B cell (primary cell): ENCODE results near the gene ANOS1.

Experiments used
- CTCF ChIP-seq: fragments of 200-600 bp; IDR thresholded peaks from one replicate; pipeline ENCODE4 v1.8.0; 2022; ENCODE audit warnings: antibody characterized with exemption, mild to moderate bottlenecking
- EZH2 ChIP-seq: IDR thresholded peaks from 2 replicates; pipeline ENCODE4 v1.6.1; 2012; ENCODE audit warnings: borderline replicate concordance, low read depth, mild to moderate bottlenecking, moderate library complexity, low read length; ENCODE audit not compliant: insufficient read depth, poor library complexity, severe bottlenecking

GRCh38 chrX:8673201-8673600 is 58.7 kb downstream of the ANOS1 start:
- TF ChIP-seq CTCF (no peak), EZH2 (no peak)
